Endothelial cell of umbilical vein (primary cell): Measurements from ENCODE around the gene KHDC3L. TPM values are rescaled to one million over a fixed set of nuclear protein-coding genes. Genes with fewer than 3 reads are reported as not detected.

Experiments used
- BruUV-seq: library from RNA; stranded (reverse); fragments of 400-500 nt; replicated peaks from 2 replicates; lab custom pipeline; 2021; lab: Mats Ljungman, UMichigan
- CTCF ChIA-PET: fragments of 300-600, 350-600 bp; sonication (Branson Sonifier 250); formaldehyde crosslinking; loops from one replicate; lab custom pipeline; 2021; ENCODE audit warnings: antibody characterized with exemption, inconsistent platforms; lab: Charles Lee
- POLR2A ChIA-PET: fragments of 300-600, 350-600 bp; sonication (Branson Sonifier 250); formaldehyde crosslinking; loops from one replicate; lab custom pipeline; 2021; ENCODE audit warnings: antibody characterized with exemption, inconsistent platforms; lab: Charles Lee
- DNase-seq: peaks from one replicate; pipeline ENCODE4 v3.0.0-alpha.2; 2011; ENCODE audit warnings: low read depth, low spot score
- FAIRE-seq: peaks from 2 replicates; lab custom pipeline; 2011; peaks lifted over from hg19 to GRCh38; lab: Jason Lieb, UNC
- H2AFZ ChIP-seq: 2 replicates; pipeline ENCODE4 v1.6.0; 2012; ENCODE audit warnings: low read depth, low read length, control low read depth, inconsistent platforms
- H3K27ac ChIP-seq: 2 replicates; pipeline ENCODE4 v1.5.1; 2011; ENCODE audit warnings: low read depth, mild to moderate bottlenecking, control low read depth, low read length, moderate library complexity; ENCODE audit not compliant: insufficient read depth
- H3K27me3 ChIP-seq, 2 experiments: 2 replicates each; pipeline versions ENCODE4 v1.6.0 to v1.6.1; 2011; ENCODE audit warnings: low read length in 2 of 2, mixed read lengths in 1 of 2; ENCODE audit not compliant: control insufficient read depth in 2 of 2, insufficient read depth in 2 of 2
- H3K36me3 ChIP-seq, 2 experiments: 2 replicates in 1 of 2; 3 replicates in 1 of 2; pipeline ENCODE4 v1.5.1; 2011; ENCODE audit warnings: low read length in 2 of 2, mild to moderate bottlenecking in 1 of 2, moderate library complexity in 1 of 2; ENCODE audit not compliant: control insufficient read depth in 2 of 2, insufficient read depth in 2 of 2; ENCODE audit errors: extremely low read depth in 1 of 2
- H3K4me1 ChIP-seq: 3 replicates; pipeline ENCODE4 v1.5.1; 2011; ENCODE audit warnings: mild to moderate bottlenecking, low read length; ENCODE audit not compliant: control insufficient read depth, insufficient read depth; ENCODE audit errors: extremely low read depth
- H3K4me2 ChIP-seq: 2 replicates; pipeline ENCODE4 v1.6.1; 2011; ENCODE audit warnings: low read length, control low read depth, mixed read lengths; ENCODE audit not compliant: insufficient read depth
- H3K4me3 ChIP-seq, 3 experiments: fragments of 200-600 bp in 1 of 3; sonication (generic), shearing (Covaris generic) in 1 of 3; replicated peaks in 1 of 3; 2 replicates each; pipeline ENCODE4 v1.5.1; 2011 to 2016; ENCODE audit warnings: control low read depth in 3 of 3, low read length in 3 of 3, mild to moderate bottlenecking in 2 of 3, inconsistent platforms in 1 of 3, low read depth in 1 of 3, moderate library complexity in 1 of 3; ENCODE audit not compliant: insufficient read depth in 1 of 3
- H3K79me2 ChIP-seq: 2 replicates; pipeline ENCODE4 v1.6.0; 2012; ENCODE audit warnings: low read length, inconsistent platforms; ENCODE audit not compliant: control insufficient read depth, insufficient read depth
- H3K9ac ChIP-seq: replicated peaks from 2 replicates; pipeline ENCODE3; 2011; ENCODE audit warnings: low read length, control low read depth; ENCODE audit not compliant: insufficient read depth; ENCODE audit errors: extremely low read depth
- H3K9me1 ChIP-seq: replicated peaks from 3 replicates; pipeline ENCODE4 v1.6.0; 2011; ENCODE audit warnings: mild to moderate bottlenecking, low read length; ENCODE audit not compliant: control insufficient read depth, insufficient read depth; ENCODE audit errors: extremely low read depth
- H3K9me3 ChIP-seq: replicated peaks from 2 replicates; pipeline ENCODE4 v1.5.1; 2012; ENCODE audit warnings: low read length, inconsistent platforms; ENCODE audit not compliant: control insufficient read depth, insufficient read depth
- H4K20me1 ChIP-seq: replicated peaks from 2 replicates; pipeline ENCODE3; 2011; ENCODE audit warnings: mild to moderate bottlenecking, low read length; ENCODE audit not compliant: control insufficient read depth, insufficient read depth; ENCODE audit errors: extremely low read depth
- CTCF ChIP-seq, 2 donors: IDR thresholded peaks; 1 replicate in 1 of 2; 2 replicates in 1 of 2; pipeline ENCODE4 v1.5.1; 2011; ENCODE audit warnings: low read length in 2 of 2, mild to moderate bottlenecking in 2 of 2, moderate library complexity in 2 of 2, control low read depth in 1 of 2, inconsistent platforms in 1 of 2, low read depth in 1 of 2; ENCODE audit not compliant: insufficient read depth in 1 of 2; ENCODE audit errors: extremely low read depth in 1 of 2
- EZH2 ChIP-seq: IDR thresholded peaks from 2 replicates; pipeline ENCODE4 v1.6.1; 2012; ENCODE audit warnings: borderline replicate concordance, low read depth, mild to moderate bottlenecking, moderate library complexity, low read length, inconsistent platforms; ENCODE audit not compliant: severe bottlenecking
- FOS ChIP-seq: IDR thresholded peaks from 2 replicates; pipeline ENCODE4 v1.6.1; 2011; ENCODE audit warnings: mild to moderate bottlenecking, low read length, moderate library complexity, borderline replicate concordance; ENCODE audit not compliant: insufficient read depth
- GATA2 ChIP-seq: IDR thresholded peaks from 2 replicates; pipeline ENCODE4 v1.7.0; 2011; ENCODE audit warnings: low read depth, mild to moderate bottlenecking, moderate library complexity, mixed read lengths, low read length; ENCODE audit not compliant: insufficient read length, insufficient read depth
- JUN ChIP-seq: IDR thresholded peaks from 2 replicates; pipeline ENCODE4 v1.6.1; 2011; ENCODE audit warnings: borderline replicate concordance, low read depth; ENCODE audit not compliant: insufficient read length, insufficient read depth
- MYC ChIP-seq: IDR thresholded peaks from one replicate; pipeline ENCODE4 v1.6.1; 2011; ENCODE audit warnings: mild to moderate bottlenecking, low read depth, low read length
- POLR2A ChIP-seq: IDR thresholded peaks from 2 replicates; pipeline ENCODE4 v1.6.1; 2012; ENCODE audit warnings: low read depth, mild to moderate bottlenecking, control low read depth, low read length
- POLR2AphosphoS5 ChIP-seq: IDR thresholded peaks from 2 replicates; pipeline ENCODE4 v1.6.1; 2012; ENCODE audit warnings: low read depth, mild to moderate bottlenecking, control low read depth, low read length, moderate library complexity; ENCODE audit not compliant: insufficient read depth
- dilution Hi-C: fragments of 300-500 bp; cut with MboI; formaldehyde crosslinking; loops from one replicate; pipeline ENCODE4 v1.15.0; 2019; ENCODE audit warnings: low sequenced_read_pairs; ENCODE audit not compliant: extremely low pct_ligation_motif_present
- intact Hi-C: fragments of 100-400 bp; cut with micrococcal nuclease; formaldehyde crosslinking; loops from one replicate; pipeline ENCODE4 v1.10.0; 2022
- polyA plus RNA-seq, 4 experiments: library from polyadenylated mRNA; depleted of rRNA in 3 of 4; stranded (reverse) in 3 of 4; unstranded in 1 of 4; fragments of >200 nt; gene quantifications; 2 replicates each; pipeline versions ENCODE4 v1.2.1 to v1.2.3, GENCODE V29; 2011 to 2012; ENCODE audit warnings: missing spikeins in 1 of 4
- total RNA-seq: library from RNA; stranded (reverse); gene quantifications from 2 replicates; pipeline ENCODE4 v1.2.3, GENCODE V29; 2021
- TF ChIP-seq, protein P1 (sequence below): IDR thresholded peaks from 2 replicates; pipeline ENCODE4 v1.6.1; 2011; ENCODE audit not compliant: insufficient read depth, insufficient read length

The KHDC3L gene
- total and polyA plus RNA-seq, 2 donors (not counting 3 experiments of a cell fraction or from before 2014, with no cell fraction given): not detected

DNA sequence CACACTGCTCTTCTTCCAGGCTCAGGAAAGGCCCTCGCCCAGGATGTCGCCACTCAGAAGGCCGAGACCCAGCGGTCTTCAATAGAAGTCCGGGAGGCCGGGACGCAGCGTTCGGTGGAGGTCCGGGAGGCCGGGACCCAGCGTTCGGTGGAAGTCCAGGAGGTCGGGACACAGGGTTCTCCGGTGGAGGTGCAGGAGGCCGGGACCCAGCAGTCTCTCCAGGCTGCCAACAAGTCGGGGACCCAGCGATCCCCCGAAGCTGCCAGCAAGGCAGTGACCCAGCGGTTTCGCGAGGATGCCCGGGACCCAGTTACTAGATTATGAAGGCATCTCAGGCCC is 1.0 kb downstream of the KHDC3L start:
- POLR2A ChIA-PET: no interaction called here

DNA sequence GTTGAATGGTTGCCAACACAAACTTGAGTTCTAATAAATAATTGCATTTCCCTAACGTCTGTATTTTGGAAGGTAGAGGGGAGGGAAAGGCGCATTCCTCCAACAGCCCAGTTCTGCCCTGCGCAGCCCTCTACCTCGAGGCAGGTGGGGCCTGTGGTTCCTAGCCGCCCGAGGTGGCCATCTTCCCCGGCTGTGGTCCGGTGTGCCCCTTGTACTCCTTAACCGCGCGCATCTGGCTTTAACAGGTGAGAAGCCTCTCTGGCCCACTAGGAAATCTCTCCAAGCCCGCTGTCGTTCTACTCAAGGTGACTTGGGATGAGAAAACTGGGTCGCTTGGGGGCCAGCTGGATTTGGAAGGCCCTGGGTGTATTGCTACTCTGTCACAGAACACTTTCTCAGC is 1.7 kb downstream of the KHDC3L start:
- no TSS peak for BruUV-seq
- Histone ChIP-seq H4K20me1 (no peaks in the 10 kb centered on the region), H3K27me3 (no peaks in the 10 kb centered on the region), H3K9me3 (no peaks in the 10 kb centered on the region), H3K4me2 (no peak overlapping the region), H3K9ac (no peak overlapping the region), H3K36me3 (no peaks in the 10 kb centered on the region), H3K4me3 (no peak overlapping the region), H3K4me1 (no peaks in the 10 kb centered on the region), H3K27ac (no peak overlapping the region), H3K79me2 (no peaks in the 10 kb centered on the region), H3K9me1 (no peaks in the 10 kb centered on the region), H2AFZ (no peak overlapping the region)
- no peak for FAIRE-seq
- TF ChIP-seq CTCF (IDR thresholded peaks at IDR 0.05; ENCODE audit: extremely low read depth in 1 of 2, insufficient read depth in 1 of 2, low read depth in 1 of 2, low read length in 2 of 2) (no peak), POLR2A (no peak), GATA2 (no peak), EZH2 (no peak), JUN (no peak), MYC (no peak), POLR2AphosphoS5 (no peak), FOS (no peak)
- TF ChIP-seq, protein P1, sequence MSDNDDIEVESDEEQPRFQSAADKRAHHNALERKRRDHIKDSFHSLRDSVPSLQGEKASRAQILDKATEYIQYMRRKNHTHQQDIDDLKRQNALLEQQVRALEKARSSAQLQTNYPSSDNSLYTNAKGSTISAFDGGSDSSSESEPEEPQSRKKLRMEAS: no peak
- intact Hi-C loops (no loop called here), dilution Hi-C loops (no loop called here)
- no peak for DNase-seq
- POLR2A ChIA-PET: no interaction called here
- CTCF ChIA-PET: no interaction called here

More for the DNA sequence above, 1.0 kb downstream of the KHDC3L start:
- no TSS peak for BruUV-seq
- intact Hi-C loops (no loop called here), dilution Hi-C loops (no loop called here)
- TF ChIP-seq POLR2A (no peak), EZH2 (no peak), FOS (no peak), JUN (no peak)
- Histone ChIP-seq H3K27me3 (no peaks in the 10 kb centered on the region), H3K9ac (no peak overlapping the region), H3K4me2 (no peak overlapping the region), H3K36me3 (no peaks in the 10 kb centered on the region), H3K27ac (no peak overlapping the region), H3K9me1 (no peaks in the 10 kb centered on the region), H3K79me2 (no peaks in the 10 kb centered on the region), H3K9me3 (no peaks in the 10 kb centered on the region), H3K4me1 (no peaks in the 10 kb centered on the region), H4K20me1 (no peaks in the 10 kb centered on the region), H2AFZ (no peak overlapping the region), H3K4me3 (no peak overlapping the region)
- CTCF ChIA-PET: no interaction called here
- DNase-seq (no peak), FAIRE-seq (no peak)
